Gastroesophageal sphincter (tissue), 3 donors: Measurements from ENCODE around the gene TBC1D8.

ENCODE experiments used
- CTCF ChIP-seq, 4 experiments: fragments of 200-600 bp in 2 of 4; fragments of 450-650 bp in 2 of 4; sonication (generic) in 1 of 4; IDR thresholded peaks; one replicate each; pipeline ENCODE4 v1.5.1; 2017 to 2019; ENCODE audit warnings: antibody characterized with exemption in 4 of 4, mild to moderate bottlenecking in 2 of 4, moderate library complexity in 2 of 4
- EP300 ChIP-seq: sonication (generic); formaldehyde crosslinking; IDR thresholded peaks from one replicate; pipeline ENCODE4 v1.6.1; 2017; ENCODE audit warnings: antibody characterized with exemption, mild to moderate bottlenecking

GRCh38 chr2:101025561-101025960 is 125.6 kb downstream of the TBC1D8 start:
- TF ChIP-seq EP300 (no peak), CTCF (IDR thresholded peaks at IDR 0.05) (no peak)
